Calu3 (cell line): Measurements from ENCODE around the gene FBXL17. TPM values are rescaled to one million over a fixed set of nuclear protein-coding genes. Genes with fewer than 3 reads are reported as not detected.

Experiments
- BruUV-seq: library from RNA; stranded (reverse); fragments of 400-500 nt; replicated peaks from 2 replicates; lab custom pipeline; 2021; lab: Mats Ljungman, UMichigan
- CTCF ChIA-PET: fragments of 300-600 bp; sonication (Branson Sonifier 250); formaldehyde crosslinking; loops from one replicate; lab custom pipeline; 2022; ENCODE audit warnings: antibody characterized with exemption; lab: Charles Lee
- DNase-seq: peaks from one replicate; pipeline ENCODE4 v3.0.0; 2022
- H3K27ac Mint-ChIP-seq: one replicate; pipeline ENCODE4 v1.8.0; 2022; ENCODE audit warnings: mixed read lengths; ENCODE audit not compliant: unreplicated experiment
- H3K27me3 Mint-ChIP-seq: one replicate; pipeline ENCODE4 v1.8.0; 2022; ENCODE audit warnings: mixed read lengths; ENCODE audit not compliant: unreplicated experiment
- H3K36me3 Mint-ChIP-seq: one replicate; pipeline ENCODE4 v1.8.0; 2022; ENCODE audit warnings: mild to moderate bottlenecking, moderate library complexity, mixed read lengths; ENCODE audit not compliant: insufficient read depth, unreplicated experiment
- H3K4me1 Mint-ChIP-seq: one replicate; pipeline ENCODE4 v1.8.0; 2022; ENCODE audit warnings: mild to moderate bottlenecking, low read depth, mixed read lengths; ENCODE audit not compliant: unreplicated experiment
- H3K4me3 Mint-ChIP-seq: one replicate; pipeline ENCODE4 v1.8.0; 2022; ENCODE audit warnings: mild to moderate bottlenecking, low read depth, moderate library complexity, mixed read lengths; ENCODE audit not compliant: unreplicated experiment
- H3K9me3 Mint-ChIP-seq: one replicate; pipeline ENCODE4 v1.8.0; 2022; ENCODE audit warnings: low read depth, mixed read lengths; ENCODE audit not compliant: unreplicated experiment
- CTCF ChIP-seq: fragments of 200-600 bp; IDR thresholded peaks from one replicate; pipeline ENCODE4 v1.8.0; 2022; ENCODE audit warnings: antibody characterized with exemption; ENCODE audit not compliant: unreplicated experiment
- intact Hi-C: fragments of 100-400 bp; cut with micrococcal nuclease; formaldehyde crosslinking; loops from one replicate; pipeline ENCODE4 v1.10.0; 2022; ENCODE audit not compliant: unreplicated experiment
- total RNA-seq: library from RNA; stranded (reverse); gene quantifications from 2 replicates; pipeline ENCODE4 v1.2.3, GENCODE V29; 2022

FBXL17 gene
- total RNA-seq, 1 experiment from 2014 or later: 19.6 TPM

GRCh38 chr5:108083232-108083631, 298.7 kb downstream of the FBXL17 start:
- no TSS peak for BruUV-seq
- H3K4me3 Mint-ChIP-seq: no peak overlapping the region
- no peak for TF ChIP-seq CTCF
- H3K27me3 Mint-ChIP-seq: no peaks in the 10 kb centered on the region
- CTCF ChIA-PET: interaction anchor here (0.7 to 1.4 kb wide), 3 partner anchors 8 to 1206 kb away, joined by 3 to 4 read pairs (median 4); no protein-coding TSS in a partner anchor
- H3K9me3 Mint-ChIP-seq: no peaks in the 10 kb centered on the region
- no peak for DNase-seq
- H3K36me3 Mint-ChIP-seq: no peaks in the 10 kb centered on the region
- no peaks in the 10 kb centered on the region for H3K4me1 Mint-ChIP-seq
- intact Hi-C loops: no loop called here
- no peak overlapping the region for H3K27ac Mint-ChIP-seq

- Mint-ChIP-seq H3K36me3 (no peaks in the 10 kb centered on the region), H3K27ac (no peak overlapping the region), H3K27me3 (no peaks in the 10 kb centered on the region), H3K4me1 (no peaks in the 10 kb centered on the region), H3K4me3 (no peak overlapping the region), H3K9me3 (no peaks in the 10 kb centered on the region)
- no peak for DNase-seq
- BruUV-seq: no TSS peak
- CTCF ChIA-PET: no interaction called here
- TF ChIP-seq CTCF: no peak
- intact Hi-C loops: no loop called here
These were observed 300.2 kb downstream of the FBXL17 start for GRCh38 chr5:108081707-108082106.

GRCh38 chr5:108079753-108080152, 302.1 kb downstream of the FBXL17 start:
- no peaks in the 10 kb centered on the region for H3K36me3 Mint-ChIP-seq
- no peak overlapping the region for H3K27ac Mint-ChIP-seq
- CTCF ChIA-PET: no interaction called here
- no peaks in the 10 kb centered on the region for H3K9me3 Mint-ChIP-seq
- BruUV-seq: no TSS peak
- no peak for TF ChIP-seq CTCF
- no peaks in the 10 kb centered on the region for H3K4me1 Mint-ChIP-seq
- H3K27me3 Mint-ChIP-seq: no peaks in the 10 kb centered on the region
- DNase-seq: no peak
- intact Hi-C loops: no loop called here
- no peak overlapping the region for H3K4me3 Mint-ChIP-seq

GRCh38 chr5:108078882-108079281, 303.0 kb downstream of the FBXL17 start:
- Mint-ChIP-seq H3K27ac (no peak overlapping the region), H3K4me1 (no peaks in the 10 kb centered on the region), H3K27me3 (no peaks in the 10 kb centered on the region), H3K36me3 (no peaks in the 10 kb centered on the region), H3K9me3 (peaks cover 1% of the 10 kb centered on the region), H3K4me3 (no peak overlapping the region)
- no peak for DNase-seq
- CTCF ChIA-PET: interaction anchor here (0.6 to 0.7 kb wide), 2 partner anchors 20 to 105 kb away, joined by 3 to 4 read pairs; no protein-coding TSS in a partner anchor
- BruUV-seq: no TSS peak
- intact Hi-C loops: no loop called here
- TF ChIP-seq CTCF: no peak
